ENCODE measurements around the gene NUMA1.

Gene NUMA1

DNA sequence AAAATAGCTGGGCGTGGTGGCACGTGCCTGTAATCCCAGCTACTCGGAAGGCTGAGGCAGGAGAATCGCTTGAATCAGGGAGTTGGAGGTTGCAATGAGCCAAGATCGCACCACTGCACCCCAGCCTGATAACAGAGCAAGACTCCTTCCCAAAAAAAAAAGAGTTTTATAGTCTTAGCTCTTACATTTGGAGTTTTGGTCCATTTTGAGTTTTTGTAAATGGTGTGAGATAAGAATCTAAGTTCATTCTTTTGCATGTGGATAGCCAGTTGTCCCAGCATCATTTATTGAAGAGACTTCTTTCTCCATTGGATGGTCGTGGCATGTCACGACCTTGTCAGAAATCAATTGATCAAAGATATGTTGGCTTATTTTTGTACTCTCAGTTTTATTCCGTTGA, 116.9 kb downstream of the NUMA1 start:
- ATAC-seq (ENCODE audit: low read depth) (no peak), DNase-seq (ENCODE audit: low spot score) (no peak)
- Histone ChIP-seq H3K27ac (ENCODE audit: poor library complexity, severe bottlenecking) (no peak overlapping the region), H3K36me3 (ENCODE audit: low read depth) (peaks cover 54% of the 10 kb centered on the region), H3K9me3 (ENCODE audit: severe bottlenecking) (no peaks in the 10 kb centered on the region), H3K27me3 (ENCODE audit: insufficient read depth, poor library complexity, severe bottlenecking) (no peaks in the 10 kb centered on the region), H3K4me1 (ENCODE audit: insufficient read depth, poor library complexity, severe bottlenecking) (no peaks in the 10 kb centered on the region), H3K4me3 (ENCODE audit: severe bottlenecking) (no peak overlapping the region)
- no peak for TF ChIP-seq CTCF (IDR thresholded peaks at IDR 0.05; ENCODE audit: poor library complexity, severe bottlenecking)

- H3K9me3 ChIP-seq (ENCODE audit: severe bottlenecking): no peaks in the 10 kb centered on the region
- H3K27me3 ChIP-seq (ENCODE audit: insufficient read depth, poor library complexity, severe bottlenecking): no peaks in the 10 kb centered on the region
- no peak overlapping the region for H3K4me3 ChIP-seq (ENCODE audit: severe bottlenecking)
- no peak for TF ChIP-seq CTCF (IDR thresholded peaks at IDR 0.05; ENCODE audit: poor library complexity, severe bottlenecking)
- H3K27ac ChIP-seq (ENCODE audit: poor library complexity, severe bottlenecking): no peak overlapping the region
- peaks cover 51% of the 10 kb centered on the region for H3K36me3 ChIP-seq (ENCODE audit: low read depth)
- no peak for DNase-seq (ENCODE audit: low spot score)
- no peak for ATAC-seq (ENCODE audit: low read depth)
- H3K4me1 ChIP-seq (ENCODE audit: insufficient read depth, poor library complexity, severe bottlenecking): no peaks in the 10 kb centered on the region
Measured at GRCh38 chr11:71962428-71963038, 117.8 kb downstream of the NUMA1 start.

GRCh38 chr11:71955898-71956456, 124.4 kb downstream of the NUMA1 start:
- Histone ChIP-seq H3K9me3 (ENCODE audit: severe bottlenecking) (no peaks in the 10 kb centered on the region), H3K4me3 (ENCODE audit: severe bottlenecking) (no peak overlapping the region), H3K27ac (ENCODE audit: poor library complexity, severe bottlenecking) (no peak overlapping the region), H3K27me3 (ENCODE audit: insufficient read depth, poor library complexity, severe bottlenecking) (no peaks in the 10 kb centered on the region), H3K36me3 (ENCODE audit: low read depth) (peaks cover 17% of the 10 kb centered on the region), H3K4me1 (ENCODE audit: insufficient read depth, poor library complexity, severe bottlenecking) (no peaks in the 10 kb centered on the region)
- DNase-seq (ENCODE audit: low spot score) (no peak), ATAC-seq (ENCODE audit: low read depth) (no peak)
- TF ChIP-seq CTCF (IDR thresholded peaks at IDR 0.05; ENCODE audit: poor library complexity, severe bottlenecking): no peak
